ENCODE measurements around the gene PDK2.

DNA sequence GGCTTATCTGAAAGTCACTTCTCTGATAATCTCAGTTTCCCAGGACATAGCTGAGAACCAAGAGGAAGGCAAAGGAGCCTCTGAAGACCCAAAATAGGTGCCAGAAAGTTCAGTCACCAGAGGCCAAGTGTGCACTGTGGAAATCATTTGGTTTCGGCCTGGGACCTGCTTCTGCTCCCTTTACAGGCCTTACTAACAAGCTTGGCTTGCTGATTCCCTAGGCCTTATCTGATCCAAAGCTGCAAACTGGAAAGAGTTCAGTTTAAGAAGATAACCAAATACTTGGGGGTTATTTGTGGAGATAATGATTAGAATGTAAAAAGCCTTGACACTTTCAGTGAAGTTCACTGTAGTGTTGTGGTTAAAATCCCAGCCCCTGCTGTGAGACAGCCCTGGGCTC is 22.2 kb upstream of the PDK2 start:
- TF ChIP-seq POLR2A (IDR thresholded peaks at IDR 0.05; ENCODE audit: low read depth, low read length), result no peak
- no peak for TF ChIP-seq PAX5 (IDR thresholded peaks at IDR 0.05; ENCODE audit: insufficient read depth, low read length, severe bottlenecking)
- TF ChIP-seq POLR2AphosphoS5 (IDR thresholded peaks at IDR 0.05; ENCODE audit: low read depth, low read length), result no peak
- no peak for TF ChIP-seq TAF1 (IDR thresholded peaks at IDR 0.05; ENCODE audit: low read depth, low read length)

Measured in GM12891 (cell line).